ENCODE results near the gene ANKRD62. TPM values are rescaled to one million over a fixed set of nuclear protein-coding genes. Genes with fewer than 3 reads are reported as not detected.

ANKRD62 gene
- total and polyA plus RNA-seq, 11 donors: not detected

DNA sequence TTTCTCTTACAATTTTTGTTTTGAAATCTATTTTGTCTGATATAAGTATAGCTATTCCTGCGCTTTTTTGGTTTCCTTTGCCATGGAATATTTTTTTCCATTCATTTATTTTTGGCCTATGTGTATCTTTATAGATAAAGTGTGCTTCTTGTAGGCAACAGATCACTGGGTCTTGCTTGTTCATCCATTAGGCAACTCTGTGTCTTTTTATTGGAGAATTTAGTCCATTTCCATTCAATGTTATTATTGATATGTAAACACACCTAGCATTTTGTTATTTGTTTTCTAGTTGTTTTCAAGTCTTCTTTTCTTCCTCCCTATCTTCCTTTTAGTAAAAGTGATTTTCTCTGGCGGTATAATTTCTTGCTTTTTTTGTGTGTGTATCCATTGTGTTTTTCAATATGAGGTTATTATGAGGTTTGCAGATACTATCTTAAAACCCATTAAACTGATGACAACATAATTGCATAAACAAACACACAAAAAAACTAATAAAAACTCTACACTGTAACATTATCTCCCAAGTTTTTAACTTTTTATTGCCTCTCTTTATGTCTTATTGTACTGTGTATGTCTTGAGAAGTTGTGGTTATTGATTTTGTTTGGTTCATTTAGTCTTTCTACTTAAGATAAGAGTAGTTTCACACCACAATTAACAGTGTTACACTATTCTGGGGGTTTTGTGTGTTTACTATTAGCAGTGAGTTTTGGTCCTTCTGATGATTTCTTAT, 71.6 kb downstream of the ANKRD62 start:
- Histone ChIP-seq H3K27ac (no peak overlapping the region), H3K36me3 (no peaks in the 10 kb centered on the region), H3K9me3 (peaks cover 0 to 26% (median 0%) of the 10 kb centered on the region in 12 donors), H3K27me3 (no peaks in the 10 kb centered on the region), H3K4me3 (no peak overlapping the region), H3K4me1 (no peaks in the 10 kb centered on the region)
- DNase-seq: no peak
- no peak for ATAC-seq
- intact Hi-C loops (cut with DNase I): no loop called here
- no peak for TF ChIP-seq POLR2A (IDR thresholded peaks at IDR 0.05)
- TF ChIP-seq, protein P1, sequence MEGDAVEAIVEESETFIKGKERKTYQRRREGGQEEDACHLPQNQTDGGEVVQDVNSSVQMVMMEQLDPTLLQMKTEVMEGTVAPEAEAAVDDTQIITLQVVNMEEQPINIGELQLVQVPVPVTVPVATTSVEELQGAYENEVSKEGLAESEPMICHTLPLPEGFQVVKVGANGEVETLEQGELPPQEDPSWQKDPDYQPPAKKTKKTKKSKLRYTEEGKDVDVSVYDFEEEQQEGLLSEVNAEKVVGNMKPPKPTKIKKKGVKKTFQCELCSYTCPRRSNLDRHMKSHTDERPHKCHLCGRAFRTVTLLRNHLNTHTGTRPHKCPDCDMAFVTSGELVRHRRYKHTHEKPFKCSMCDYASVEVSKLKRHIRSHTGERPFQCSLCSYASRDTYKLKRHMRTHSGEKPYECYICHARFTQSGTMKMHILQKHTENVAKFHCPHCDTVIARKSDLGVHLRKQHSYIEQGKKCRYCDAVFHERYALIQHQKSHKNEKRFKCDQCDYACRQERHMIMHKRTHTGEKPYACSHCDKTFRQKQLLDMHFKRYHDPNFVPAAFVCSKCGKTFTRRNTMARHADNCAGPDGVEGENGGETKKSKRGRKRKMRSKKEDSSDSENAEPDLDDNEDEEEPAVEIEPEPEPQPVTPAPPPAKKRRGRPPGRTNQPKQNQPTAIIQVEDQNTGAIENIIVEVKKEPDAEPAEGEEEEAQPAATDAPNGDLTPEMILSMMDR (IDR thresholded peaks at IDR 0.05): no peak
- 85 to 95% (median 88%) methylated on average over 2 of the region's 2 CpGs for WGBS, 4 donors

Other genes starting within 250 kb of the ANKRD62 start
- 10 to 100 TPM; 29.6 to 41.2 (median 37.3) TPM for gene CHMP1B, start 242.4 kb upstream of the ANKRD62 start, total RNA-seq
- 10 to 100 TPM; 19.8 to 37.4 TPM for gene CHMP1B, start 242.4 kb upstream of the ANKRD62 start, polyA plus RNA-seq
- gene MPPE1, start 185.5 kb upstream of the ANKRD62 start, total RNA-seq: 10 to 100 TPM; 17.8 to 45.5 (median 29.7) TPM
- 10 to 100 TPM; 23.4 to 26.2 TPM for gene MPPE1, start 185.5 kb upstream of the ANKRD62 start, polyA plus RNA-seq
- gene IMPA2, start 112.3 kb upstream of the ANKRD62 start, total RNA-seq: 10 to 100 TPM; 18.1 to 73.0 (median 44.3) TPM
- 10 to 100 TPM; 19.9 to 34.9 TPM for gene IMPA2, start 112.3 kb upstream of the ANKRD62 start, polyA plus RNA-seq
- gene CIDEA, start 160.5 kb downstream of the ANKRD62 start, total RNA-seq: 10 to 100 TPM in 1 of 9 donors, 1 to 10 TPM in 3, under 1 TPM in 2, not detected in 3; 0.35 to 17.1 (median 2.4) TPM
- gene CIDEA, start 160.5 kb downstream of the ANKRD62 start, polyA plus RNA-seq: 1 to 10 TPM in 1 of 2 donors, under 1 TPM in 1; 0.61 to 1.8 TPM
- 100 to 1,000 TPM in 6 of 9 donors, 10 to 100 TPM in 3; 64.8 to 421 (median 126) TPM for gene TUBB6, start 214.4 kb downstream of the ANKRD62 start, total RNA-seq
- 100 to 1,000 TPM in 1 of 2 donors, 10 to 100 TPM in 1; 90.4 to 800 TPM for gene TUBB6, start 214.4 kb downstream of the ANKRD62 start, polyA plus RNA-seq

All from heart left ventricle (tissue), 16 donors.